ENCODE results near the gene ELOVL5.

DNA sequence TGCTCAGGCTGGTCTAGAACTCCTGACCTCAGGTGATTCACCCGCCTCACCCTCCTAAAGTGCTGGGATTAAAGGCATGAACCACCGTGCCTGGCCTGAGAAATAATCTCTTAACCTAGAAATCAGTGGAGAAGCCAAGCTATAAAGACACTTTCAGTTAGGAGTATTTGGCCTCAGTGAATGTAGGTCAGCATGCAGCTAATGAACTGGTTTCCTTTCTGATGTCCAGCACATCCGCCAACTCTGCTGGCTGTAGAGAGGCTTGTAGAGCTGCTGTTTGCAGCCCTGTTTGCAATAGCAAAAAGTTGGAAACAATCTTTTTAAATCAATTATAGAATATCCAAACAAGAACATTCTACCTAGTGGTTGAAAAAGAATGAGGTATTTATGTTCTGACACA, 42.4 kb upstream of the ELOVL5 start:
- TF ChIP-seq GATA2 (IDR thresholded peaks at IDR 0.05; ENCODE audit: low read depth, low read length), result no peak
- TF ChIP-seq GATA3 (IDR thresholded peaks at IDR 0.05; ENCODE audit: low read depth, low read length), result no peak

All from SH-SY5Y (cell line).